ENCODE measurements around the gene TBL1X. TPM values are rescaled to one million over a fixed set of nuclear protein-coding genes. Genes with fewer than 3 reads are reported as not detected.
A peak's percentile ranks its signal among the peaks of the same experiment; 100 is the strongest.

Gene TBL1X
- total RNA-seq, 1 experiment from 2014 or later = 15.0 TPM

DNA sequence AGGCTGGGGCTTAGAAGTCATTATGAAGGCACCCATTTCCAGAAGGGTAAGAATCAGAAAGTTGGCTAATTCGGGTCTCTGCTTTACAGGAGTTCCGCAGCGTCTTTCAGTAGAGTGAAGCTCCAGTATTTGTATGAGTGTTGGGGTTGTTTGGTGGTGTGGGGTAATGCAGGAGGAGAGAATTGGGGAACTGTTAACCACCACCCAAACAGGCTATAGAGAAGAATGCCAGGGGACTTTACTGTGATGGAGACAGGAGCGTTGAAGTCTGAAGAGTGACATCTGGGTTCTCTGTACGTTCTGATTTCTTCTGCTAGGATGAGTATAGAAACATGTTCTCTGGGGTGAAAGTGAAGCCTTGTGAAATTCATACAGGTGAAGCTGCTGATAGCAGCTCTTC, 96.3 kb downstream of the TBL1X start:
- Mint-ChIP-seq H3K27me3 (ENCODE audit: insufficient read depth, unreplicated experiment) (no peaks in the 10 kb centered on the region), H3K36me3 (ENCODE audit: insufficient read depth, unreplicated experiment) (no peaks in the 10 kb centered on the region), H3K9me3 (ENCODE audit: unreplicated experiment) (no peaks in the 10 kb centered on the region), H3K4me1 (ENCODE audit: insufficient read depth, unreplicated experiment) (peaks cover 12% of the 10 kb centered on the region), H3K27ac (ENCODE audit: low read depth, unreplicated experiment) (no peak overlapping the region), H3K4me3 (ENCODE audit: unreplicated experiment) (no peak overlapping the region)
- POLR2A ChIA-PET = no interaction called here
- BruUV-seq (replicated peaks) = no TSS peak
- CTCF ChIA-PET = no interaction called here
- intact Hi-C loops (cut with micrococcal nuclease) = loop anchor here (10.0 kb wide), 1 partner anchor 206 kb away; no protein-coding TSS in a partner anchor
- DNase-seq (ENCODE audit: unreplicated experiment) = no peak
- TF ChIP-seq, protein P1, sequence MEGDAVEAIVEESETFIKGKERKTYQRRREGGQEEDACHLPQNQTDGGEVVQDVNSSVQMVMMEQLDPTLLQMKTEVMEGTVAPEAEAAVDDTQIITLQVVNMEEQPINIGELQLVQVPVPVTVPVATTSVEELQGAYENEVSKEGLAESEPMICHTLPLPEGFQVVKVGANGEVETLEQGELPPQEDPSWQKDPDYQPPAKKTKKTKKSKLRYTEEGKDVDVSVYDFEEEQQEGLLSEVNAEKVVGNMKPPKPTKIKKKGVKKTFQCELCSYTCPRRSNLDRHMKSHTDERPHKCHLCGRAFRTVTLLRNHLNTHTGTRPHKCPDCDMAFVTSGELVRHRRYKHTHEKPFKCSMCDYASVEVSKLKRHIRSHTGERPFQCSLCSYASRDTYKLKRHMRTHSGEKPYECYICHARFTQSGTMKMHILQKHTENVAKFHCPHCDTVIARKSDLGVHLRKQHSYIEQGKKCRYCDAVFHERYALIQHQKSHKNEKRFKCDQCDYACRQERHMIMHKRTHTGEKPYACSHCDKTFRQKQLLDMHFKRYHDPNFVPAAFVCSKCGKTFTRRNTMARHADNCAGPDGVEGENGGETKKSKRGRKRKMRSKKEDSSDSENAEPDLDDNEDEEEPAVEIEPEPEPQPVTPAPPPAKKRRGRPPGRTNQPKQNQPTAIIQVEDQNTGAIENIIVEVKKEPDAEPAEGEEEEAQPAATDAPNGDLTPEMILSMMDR (IDR thresholded peaks at IDR 0.05; ENCODE audit: unreplicated experiment) = no peak

DNA sequence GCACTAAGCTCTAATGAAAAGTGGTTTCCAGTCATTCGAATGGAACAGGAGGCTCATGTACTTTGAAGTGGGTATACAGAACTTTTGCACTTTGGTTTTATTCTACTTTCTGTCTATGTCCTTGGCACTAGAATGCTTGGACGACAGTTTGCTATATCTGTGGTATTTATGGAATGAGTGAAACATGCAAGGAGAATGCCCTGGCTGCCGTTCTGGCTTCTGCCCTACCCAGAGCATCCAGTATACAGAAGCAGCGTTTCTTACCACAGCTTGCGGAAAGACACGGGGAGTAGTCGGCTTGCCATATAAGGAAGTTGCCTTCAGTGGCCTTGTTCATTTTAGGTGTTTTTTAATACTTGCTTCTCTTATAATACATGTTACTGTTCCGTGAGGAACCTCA, 98.0 kb downstream of the TBL1X start:
- DNase-seq (ENCODE audit: unreplicated experiment) = peak; percentile 62
- intact Hi-C loops (cut with micrococcal nuclease) = loop anchor here (10.0 kb wide), 1 partner anchor 208 kb away; no protein-coding TSS in a partner anchor

DNA sequence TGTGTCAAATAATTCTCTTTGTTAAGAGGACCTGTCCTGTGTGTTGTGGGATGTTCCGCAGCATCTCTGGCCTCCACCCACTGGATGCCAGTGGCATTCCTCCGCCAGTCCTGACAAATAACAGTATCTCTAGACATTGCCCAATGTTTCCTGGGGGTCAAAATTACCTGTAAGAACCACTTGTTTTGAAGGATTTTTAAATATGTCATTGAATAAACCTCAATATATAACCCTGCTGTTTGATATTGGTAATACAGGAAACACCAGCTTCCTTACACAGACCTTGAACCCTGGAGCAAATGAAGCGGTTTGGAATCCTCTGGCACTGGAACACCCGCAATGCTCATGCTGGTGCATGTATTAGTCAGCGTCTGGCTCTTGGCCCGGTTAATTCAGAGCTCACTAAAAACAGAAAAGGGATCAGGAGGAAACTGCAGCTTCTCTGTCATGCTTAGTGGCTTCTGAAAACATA, 101.3 kb downstream of the TBL1X start:
- Mint-ChIP-seq H3K36me3 (ENCODE audit: insufficient read depth, unreplicated experiment) (no peaks in the 10 kb centered on the region), H3K27ac (ENCODE audit: low read depth, unreplicated experiment) (no peak overlapping the region), H3K4me1 (ENCODE audit: insufficient read depth, unreplicated experiment) (peaks cover 20% of the 10 kb centered on the region), H3K27me3 (ENCODE audit: insufficient read depth, unreplicated experiment) (no peaks in the 10 kb centered on the region), H3K4me3 (ENCODE audit: unreplicated experiment) (peak overlapping the region; percentile 28), H3K9me3 (ENCODE audit: unreplicated experiment) (no peaks in the 10 kb centered on the region)
- POLR2A ChIA-PET = interaction anchor here (0.5 to 0.6 kb wide), 2 partner anchors 241 to 512 kb away, joined by 3 read pairs; no protein-coding TSS in a partner anchor
- peak; percentile 92 for DNase-seq (ENCODE audit: unreplicated experiment)
- no TSS peak for BruUV-seq (replicated peaks)
- TF ChIP-seq, protein P1 (IDR thresholded peaks at IDR 0.05; ENCODE audit: unreplicated experiment) = no peak
- intact Hi-C loops (cut with micrococcal nuclease) = loop anchor here (10.0 kb wide), 1 partner anchor 211 kb away; no protein-coding TSS in a partner anchor
- CTCF ChIA-PET = no interaction called here

More for the DNA sequence above, 98.0 kb downstream of the TBL1X start:
- H3K4me1 Mint-ChIP-seq (ENCODE audit: insufficient read depth, unreplicated experiment) = peaks cover 20% of the 10 kb centered on the region
- POLR2A ChIA-PET = interaction anchor here (0.6 kb wide), 1 partner anchor 592 kb away, joined by 3 read pairs; no protein-coding TSS in a partner anchor
- no TSS peak for BruUV-seq (replicated peaks)
- H3K4me3 Mint-ChIP-seq (ENCODE audit: unreplicated experiment) = no peak overlapping the region
- no peaks in the 10 kb centered on the region for H3K9me3 Mint-ChIP-seq (ENCODE audit: unreplicated experiment)
- H3K27ac Mint-ChIP-seq (ENCODE audit: low read depth, unreplicated experiment) = peak overlapping the region; percentile 85
- H3K27me3 Mint-ChIP-seq (ENCODE audit: insufficient read depth, unreplicated experiment) = no peaks in the 10 kb centered on the region
- CTCF ChIA-PET = no interaction called here
- no peaks in the 10 kb centered on the region for H3K36me3 Mint-ChIP-seq (ENCODE audit: insufficient read depth, unreplicated experiment)
- TF ChIP-seq, protein P1 (IDR thresholded peaks at IDR 0.05; ENCODE audit: unreplicated experiment) = no peak

DNA sequence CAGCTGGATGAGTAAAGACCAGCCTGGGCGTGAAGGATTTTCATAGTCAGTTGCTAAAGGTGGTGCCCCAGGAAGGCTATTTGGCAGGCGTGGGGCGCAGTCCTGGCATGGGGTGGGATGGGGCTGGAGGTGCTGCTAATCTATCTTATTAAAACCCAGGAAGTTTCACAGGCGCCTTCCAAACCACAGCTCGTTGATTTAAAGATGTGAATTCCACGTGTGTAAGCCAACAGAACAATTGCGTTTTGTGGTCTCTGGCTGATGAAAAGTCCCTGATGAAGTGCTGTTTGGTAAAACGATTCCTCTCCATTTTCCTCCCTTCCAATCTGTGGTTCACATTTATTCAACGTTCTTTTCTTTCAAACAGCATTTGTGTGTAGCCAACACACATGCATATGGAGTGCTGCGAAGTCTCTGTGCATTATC, 105.0 kb downstream of the TBL1X start:
- CTCF ChIA-PET = no interaction called here
- POLR2A ChIA-PET = no interaction called here
- intact Hi-C loops (cut with micrococcal nuclease) = loop anchor here (10.0 kb wide), 1 partner anchor 215 kb away; no protein-coding TSS in a partner anchor
- no peaks in the 10 kb centered on the region for H3K27me3 Mint-ChIP-seq (ENCODE audit: insufficient read depth, unreplicated experiment)
- peaks cover 13% of the 10 kb centered on the region for H3K4me1 Mint-ChIP-seq (ENCODE audit: insufficient read depth, unreplicated experiment)
- no peaks in the 10 kb centered on the region for H3K36me3 Mint-ChIP-seq (ENCODE audit: insufficient read depth, unreplicated experiment)
- DNase-seq (ENCODE audit: unreplicated experiment) = no peak
- H3K9me3 Mint-ChIP-seq (ENCODE audit: unreplicated experiment) = no peaks in the 10 kb centered on the region
- no peak overlapping the region for H3K4me3 Mint-ChIP-seq (ENCODE audit: unreplicated experiment)
- no TSS peak for BruUV-seq (replicated peaks)
- no peak overlapping the region for H3K27ac Mint-ChIP-seq (ENCODE audit: low read depth, unreplicated experiment)
- TF ChIP-seq, protein P1 (IDR thresholded peaks at IDR 0.05; ENCODE audit: unreplicated experiment) = no peak
